Esophagus muscularis mucosa (tissue), 3 donors: ENCODE data around the gene FIS1.
"Not testable (repeated sequence)": the region's sequence is repeated elsewhere in the genome, so short reads cannot be mapped to it uniquely, and the experiment has no call there.

Experiments
- POLR2AphosphoS5 ChIP-seq, 2 donors: sonication (generic); formaldehyde crosslinking; IDR thresholded peaks; one replicate each; pipeline ENCODE4 v1.6.1; 2017; ENCODE audit warnings: antibody characterized with exemption in 2 of 2
- TF ChIP-seq, protein P1 (sequence below), 3 experiments: fragments of 200-600 bp in 2 of 3; fragments of 450-650 bp in 1 of 3; sonication (generic) in 2 of 3; IDR thresholded peaks; one replicate each; pipeline ENCODE4 v1.5.1; 2017 to 2019; ENCODE audit warnings: antibody characterized with exemption in 3 of 3, mild to moderate bottlenecking in 2 of 3, moderate library complexity in 1 of 3

GRCh38 chr7:101199522-101199921, 45.4 kb downstream of the FIS1 start:
- TF ChIP-seq POLR2AphosphoS5 (IDR thresholded peaks at IDR 0.05) = not testable (repeated sequence)
- TF ChIP-seq, protein P1, sequence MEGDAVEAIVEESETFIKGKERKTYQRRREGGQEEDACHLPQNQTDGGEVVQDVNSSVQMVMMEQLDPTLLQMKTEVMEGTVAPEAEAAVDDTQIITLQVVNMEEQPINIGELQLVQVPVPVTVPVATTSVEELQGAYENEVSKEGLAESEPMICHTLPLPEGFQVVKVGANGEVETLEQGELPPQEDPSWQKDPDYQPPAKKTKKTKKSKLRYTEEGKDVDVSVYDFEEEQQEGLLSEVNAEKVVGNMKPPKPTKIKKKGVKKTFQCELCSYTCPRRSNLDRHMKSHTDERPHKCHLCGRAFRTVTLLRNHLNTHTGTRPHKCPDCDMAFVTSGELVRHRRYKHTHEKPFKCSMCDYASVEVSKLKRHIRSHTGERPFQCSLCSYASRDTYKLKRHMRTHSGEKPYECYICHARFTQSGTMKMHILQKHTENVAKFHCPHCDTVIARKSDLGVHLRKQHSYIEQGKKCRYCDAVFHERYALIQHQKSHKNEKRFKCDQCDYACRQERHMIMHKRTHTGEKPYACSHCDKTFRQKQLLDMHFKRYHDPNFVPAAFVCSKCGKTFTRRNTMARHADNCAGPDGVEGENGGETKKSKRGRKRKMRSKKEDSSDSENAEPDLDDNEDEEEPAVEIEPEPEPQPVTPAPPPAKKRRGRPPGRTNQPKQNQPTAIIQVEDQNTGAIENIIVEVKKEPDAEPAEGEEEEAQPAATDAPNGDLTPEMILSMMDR (IDR thresholded peaks at IDR 0.05) = not testable (repeated sequence)
